Measurements from ENCODE around the gene ACVR1B.

ACVR1B gene

GRCh38 chr12:52032804-52033445 lies 81.4 kb downstream of the ACVR1B start:
- Histone ChIP-seq H3K14ac (ENCODE audit: low read length in 2 of 2) (no peak overlapping the region), H2BK5ac (ENCODE audit: low read depth, low read length, poor library complexity, severe bottlenecking) (no peak overlapping the region), H3K4me3 (ENCODE audit: insufficient read depth in 1 of 2, low read depth in 1 of 2, low read length in 2 of 2) (peak overlapping the region in 1 of 2 experiments; percentile 76), H3K4ac (ENCODE audit: low read depth in 1 of 2, low read length in 2 of 2) (peak overlapping the region; percentile 0 to 4), H3K4me2 (ENCODE audit: low read length, poor library complexity, severe bottlenecking) (peak overlapping the region; percentile 87), H3K4me1 (ENCODE audit: control insufficient read depth, insufficient read depth, low read depth, low read length) (peaks cover 20% of the 10 kb centered on the region), H2BK12ac (ENCODE audit: low read length in 2 of 2) (no peak overlapping the region), H3K9me3 (ENCODE audit: control insufficient read depth, low read length) (no peaks in the 10 kb centered on the region), H3K18ac (ENCODE audit: low read depth in 1 of 2, low read length in 2 of 2) (no peak overlapping the region), H4K8ac (ENCODE audit: low read length) (no peak overlapping the region), H3K27me3 (ENCODE audit: control insufficient read depth in 1 of 2, insufficient read depth in 1 of 2, low read length in 2 of 2) (peaks cover 10 to 11% of the 10 kb centered on the region in 2 experiments), H4K91ac (ENCODE audit: low read length) (no peak overlapping the region), H3K23ac (ENCODE audit: low read length in 2 of 2) (no peak overlapping the region), H3K9ac (ENCODE audit: low read length) (peak overlapping the region; percentile 95), H2BK15ac (ENCODE audit: low read depth, poor library complexity, severe bottlenecking) (no peak overlapping the region), H3K79me1 (replicated peaks; ENCODE audit: low read length, poor library complexity, severe bottlenecking) (no peaks in the 10 kb centered on the region), H2AFZ (ENCODE audit: low read depth, low read length) (no peak overlapping the region), H2BK120ac (ENCODE audit: low read depth, low read length) (no peak overlapping the region), H3K27ac (ENCODE audit: low read length, poor library complexity, severe bottlenecking) (no peak overlapping the region), H2AK5ac (ENCODE audit: low read length, severe bottlenecking) (no peak overlapping the region), H3K36me3 (ENCODE audit: control insufficient read depth in 1 of 2, insufficient read depth in 2 of 2, low read depth in 1 of 2, low read length in 2 of 2) (no peaks in the 10 kb centered on the region)
- peak; percentile 99 for DNase-seq
- under 1% methylated on average over 44 of the region's 48 CpGs for WGBS

- Histone ChIP-seq H3K18ac (ENCODE audit: low read depth in 1 of 2, low read length in 2 of 2) (no peak overlapping the region), H4K91ac (ENCODE audit: low read length) (no peak overlapping the region), H3K4me3 (ENCODE audit: insufficient read depth in 1 of 2, low read depth in 1 of 2, low read length in 2 of 2) (peak overlapping the region in 1 of 2 experiments; percentile 72), H2BK15ac (ENCODE audit: low read depth, poor library complexity, severe bottlenecking) (no peak overlapping the region), H2AFZ (ENCODE audit: low read depth, low read length) (no peak overlapping the region), H3K27me3 (ENCODE audit: control insufficient read depth in 1 of 2, insufficient read depth in 1 of 2, low read length in 2 of 2) (peaks cover 10 to 11% of the 10 kb centered on the region in 2 experiments), H2BK12ac (ENCODE audit: low read length in 2 of 2) (peak overlapping the region in 1 of 2 experiments; percentile 23), H2BK5ac (ENCODE audit: low read depth, low read length, poor library complexity, severe bottlenecking) (no peak overlapping the region), H2BK120ac (ENCODE audit: low read depth, low read length) (no peak overlapping the region), H3K4ac (ENCODE audit: low read depth in 1 of 2, low read length in 2 of 2) (peak overlapping the region; percentile 3 to 4), H3K14ac (ENCODE audit: low read length in 2 of 2) (no peak overlapping the region), H3K36me3 (ENCODE audit: control insufficient read depth in 1 of 2, insufficient read depth in 2 of 2, low read depth in 1 of 2, low read length in 2 of 2) (no peaks in the 10 kb centered on the region), H3K9ac (ENCODE audit: low read length) (peak overlapping the region; percentile 95), H3K9me3 (ENCODE audit: control insufficient read depth, low read length) (no peaks in the 10 kb centered on the region), H3K79me1 (replicated peaks; ENCODE audit: low read length, poor library complexity, severe bottlenecking) (no peaks in the 10 kb centered on the region), H3K4me2 (ENCODE audit: low read length, poor library complexity, severe bottlenecking) (peak overlapping the region; percentile 14), H3K23ac (ENCODE audit: low read length in 2 of 2) (no peak overlapping the region), H4K8ac (ENCODE audit: low read length) (no peak overlapping the region), H3K4me1 (ENCODE audit: control insufficient read depth, insufficient read depth, low read depth, low read length) (peaks cover 20% of the 10 kb centered on the region), H3K27ac (ENCODE audit: low read length, poor library complexity, severe bottlenecking) (no peak overlapping the region), H2AK5ac (ENCODE audit: low read length, severe bottlenecking) (no peak overlapping the region)
- 77% methylated on average over 13 of the region's 13 CpGs for WGBS
- DNase-seq: no peak
Observed at GRCh38 chr12:52033446-52034140, 82.1 kb downstream of the ACVR1B start.

GRCh38 chr12:52035190-52035589 lies 83.7 kb downstream of the ACVR1B start:
- Histone ChIP-seq H3K4me3 (ENCODE audit: insufficient read depth in 1 of 2, low read depth in 1 of 2, low read length in 2 of 2) (no peak overlapping the region), H2AFZ (ENCODE audit: low read depth, low read length) (no peak overlapping the region), H2BK120ac (ENCODE audit: low read depth, low read length) (no peak overlapping the region), H3K79me1 (replicated peaks; ENCODE audit: low read length, poor library complexity, severe bottlenecking) (no peaks in the 10 kb centered on the region), H3K9me3 (ENCODE audit: control insufficient read depth, low read length) (no peaks in the 10 kb centered on the region), H3K4me2 (ENCODE audit: low read length, poor library complexity, severe bottlenecking) (no peak overlapping the region), H2BK5ac (ENCODE audit: low read depth, low read length, poor library complexity, severe bottlenecking) (no peak overlapping the region), H2BK15ac (ENCODE audit: low read depth, poor library complexity, severe bottlenecking) (no peak overlapping the region), H3K23ac (ENCODE audit: low read length in 2 of 2) (no peak overlapping the region), H2BK12ac (ENCODE audit: low read length in 2 of 2) (no peak overlapping the region), H3K27me3 (ENCODE audit: control insufficient read depth in 1 of 2, insufficient read depth in 1 of 2, low read length in 2 of 2) (peaks cover 5 to 10% of the 10 kb centered on the region in 2 experiments), H2AK5ac (ENCODE audit: low read length, severe bottlenecking) (no peak overlapping the region), H3K14ac (ENCODE audit: low read length in 2 of 2) (no peak overlapping the region), H3K4ac (ENCODE audit: low read depth in 1 of 2, low read length in 2 of 2) (no peak overlapping the region), H4K91ac (ENCODE audit: low read length) (no peak overlapping the region), H3K27ac (ENCODE audit: low read length, poor library complexity, severe bottlenecking) (no peak overlapping the region), H3K18ac (ENCODE audit: low read depth in 1 of 2, low read length in 2 of 2) (no peak overlapping the region), H3K9ac (ENCODE audit: low read length) (no peak overlapping the region), H4K8ac (ENCODE audit: low read length) (no peak overlapping the region), H3K36me3 (ENCODE audit: control insufficient read depth in 1 of 2, insufficient read depth in 2 of 2, low read depth in 1 of 2, low read length in 2 of 2) (no peaks in the 10 kb centered on the region), H3K4me1 (ENCODE audit: control insufficient read depth, insufficient read depth, low read depth, low read length) (peaks cover 12% of the 10 kb centered on the region)
- no peak for DNase-seq
- WGBS: no CpG with 5 or more reads among the region's 4 CpGs

GRCh38 chr12:52035926-52036325 lies 84.4 kb downstream of the ACVR1B start:
- H2BK5ac ChIP-seq (ENCODE audit: low read depth, low read length, poor library complexity, severe bottlenecking): no peak overlapping the region
- no peak overlapping the region for H2AFZ ChIP-seq (ENCODE audit: low read depth, low read length)
- H2BK120ac ChIP-seq (ENCODE audit: low read depth, low read length): no peak overlapping the region
- no peak overlapping the region for H3K4me3 ChIP-seq (ENCODE audit: insufficient read depth in 1 of 2, low read depth in 1 of 2, low read length in 2 of 2)
- no peak overlapping the region for H2BK15ac ChIP-seq (ENCODE audit: low read depth, poor library complexity, severe bottlenecking)
- H2AK5ac ChIP-seq (ENCODE audit: low read length, severe bottlenecking): no peak overlapping the region
- no peaks in the 10 kb centered on the region for H3K9me3 ChIP-seq (ENCODE audit: control insufficient read depth, low read length)
- H3K36me3 ChIP-seq (ENCODE audit: control insufficient read depth in 1 of 2, insufficient read depth in 2 of 2, low read depth in 1 of 2, low read length in 2 of 2): no peaks in the 10 kb centered on the region
- H4K8ac ChIP-seq (ENCODE audit: low read length): no peak overlapping the region
- H3K4me1 ChIP-seq (ENCODE audit: control insufficient read depth, insufficient read depth, low read depth, low read length): peaks cover 12% of the 10 kb centered on the region
- H2BK12ac ChIP-seq (ENCODE audit: low read length in 2 of 2): no peak overlapping the region
- no peak overlapping the region for H3K4ac ChIP-seq (ENCODE audit: low read depth in 1 of 2, low read length in 2 of 2)
- H3K27ac ChIP-seq (ENCODE audit: low read length, poor library complexity, severe bottlenecking): no peak overlapping the region
- peaks cover 5 to 10% of the 10 kb centered on the region in 2 experiments for H3K27me3 ChIP-seq (ENCODE audit: control insufficient read depth in 1 of 2, insufficient read depth in 1 of 2, low read length in 2 of 2)
- no peak overlapping the region for H3K23ac ChIP-seq (ENCODE audit: low read length in 2 of 2)
- no peak overlapping the region for H4K91ac ChIP-seq (ENCODE audit: low read length)
- H3K14ac ChIP-seq (ENCODE audit: low read length in 2 of 2): no peak overlapping the region
- WGBS: 86% methylated on average over 2 of the region's 2 CpGs
- no peak overlapping the region for H3K4me2 ChIP-seq (ENCODE audit: low read length, poor library complexity, severe bottlenecking)
- H3K9ac ChIP-seq (ENCODE audit: low read length): no peak overlapping the region
- no peak overlapping the region for H3K18ac ChIP-seq (ENCODE audit: low read depth in 1 of 2, low read length in 2 of 2)
- no peak for DNase-seq
- H3K79me1 ChIP-seq (replicated peaks; ENCODE audit: low read length, poor library complexity, severe bottlenecking): no peaks in the 10 kb centered on the region

Measured in mesenchymal stem cell (in vitro differentiated cells and primary cell).